HG03354 (cell line): ENCODE data around the gene MOV10L1.
"Not testable (repeated sequence)": the region's sequence is repeated elsewhere in the genome, so short reads cannot be mapped to it uniquely, and the experiment has no call there.

Experiments used
- ATAC-seq: cut with Tn5 transposase; IDR thresholded peaks from one replicate; pipeline ENCODE4 v1.9.1; 2021; ENCODE audit warnings: mild to moderate bottlenecking; ENCODE audit not compliant: unreplicated experiment, poor library complexity, severe bottlenecking

The MOV10L1 gene

GRCh38 chr22:50074551-50075530 lies 15.0 kb upstream of the MOV10L1 start:
- no peak for ATAC-seq

GRCh38 chr22:50076646-50077535 lies 12.9 kb upstream of the MOV10L1 start:
- ATAC-seq, result no peak

DNA sequence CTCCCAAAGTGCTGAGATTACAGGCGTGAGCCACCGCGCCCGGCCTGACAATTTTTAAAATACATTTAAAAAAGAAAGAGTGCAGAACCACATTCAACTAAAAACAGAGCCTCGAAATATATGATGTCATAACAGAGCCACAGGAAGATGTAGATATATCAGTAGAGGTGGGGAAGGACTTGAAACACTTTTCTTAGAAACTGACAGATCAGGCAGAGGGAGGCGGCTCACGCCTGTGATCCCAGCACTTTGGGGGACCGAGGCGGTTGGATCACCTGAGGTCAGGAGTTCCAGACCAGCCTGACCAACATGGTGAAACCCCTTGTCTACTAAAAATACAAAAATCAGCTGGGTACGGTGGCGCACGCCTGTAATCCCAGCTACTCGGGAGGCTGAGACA lies 11.6 kb upstream of the MOV10L1 start:
- ATAC-seq, result no peak

GRCh38 chr22:50078761-50079160 lies 11.0 kb upstream of the MOV10L1 start:
- ATAC-seq, result no peak

DNA sequence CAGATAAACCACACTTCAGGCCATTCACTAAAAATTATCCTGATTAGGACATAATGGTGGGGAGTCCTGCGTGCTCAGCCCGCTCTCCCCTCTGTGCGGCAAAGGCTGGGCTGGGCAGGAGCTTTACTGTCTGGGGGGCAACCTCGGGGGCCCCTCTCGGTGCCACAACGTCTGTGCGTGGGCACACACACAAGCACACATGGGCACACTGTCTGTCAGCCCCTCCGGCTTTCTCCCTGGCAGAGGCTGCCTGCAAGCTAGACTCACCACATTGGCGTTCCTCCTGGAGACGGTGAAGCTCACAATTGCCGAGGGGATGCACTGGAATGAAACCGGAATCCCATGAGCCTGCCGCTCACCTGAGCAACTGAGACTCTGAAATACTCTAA lies 9.7 kb upstream of the MOV10L1 start:
- no peak for ATAC-seq

DNA sequence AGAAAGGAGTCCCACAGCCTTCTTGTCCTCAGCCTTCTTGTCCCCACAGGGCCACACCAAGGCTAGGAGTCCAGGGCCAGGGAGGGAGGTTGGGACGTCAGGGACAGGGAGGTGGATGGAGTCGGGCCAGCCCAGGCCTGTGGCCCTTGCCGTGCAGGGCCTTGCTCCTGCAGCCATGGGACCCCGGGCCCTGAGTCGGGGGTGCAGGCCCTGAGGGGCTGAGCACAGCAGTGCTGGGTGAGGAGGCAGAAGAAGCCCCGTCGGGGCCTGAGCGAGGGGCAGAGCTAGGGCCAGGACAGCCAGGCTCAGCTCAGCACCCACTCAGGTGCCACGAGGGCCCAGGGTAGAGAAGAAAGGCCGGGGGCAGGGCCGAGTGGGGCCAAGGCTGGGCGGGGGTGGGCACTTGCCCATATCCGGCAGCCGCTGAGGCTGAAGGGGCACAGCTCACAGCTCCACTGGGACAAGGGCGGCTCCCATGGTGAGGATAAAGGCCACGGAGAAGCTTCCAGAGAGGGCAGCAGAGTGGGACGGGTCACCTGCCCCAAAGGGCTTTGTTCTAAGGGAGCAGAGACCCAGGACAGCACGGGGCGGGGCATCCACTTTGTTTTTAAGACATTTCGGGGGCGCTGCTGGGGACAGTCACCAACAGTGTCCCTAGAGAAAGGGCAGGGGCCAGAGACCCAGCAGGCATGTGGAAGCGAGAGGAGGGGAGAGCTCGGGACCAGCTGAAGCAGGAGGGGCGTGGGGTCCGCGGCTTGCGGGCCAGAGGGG lies 8.2 kb upstream of the MOV10L1 start:
- no peak for ATAC-seq

DNA sequence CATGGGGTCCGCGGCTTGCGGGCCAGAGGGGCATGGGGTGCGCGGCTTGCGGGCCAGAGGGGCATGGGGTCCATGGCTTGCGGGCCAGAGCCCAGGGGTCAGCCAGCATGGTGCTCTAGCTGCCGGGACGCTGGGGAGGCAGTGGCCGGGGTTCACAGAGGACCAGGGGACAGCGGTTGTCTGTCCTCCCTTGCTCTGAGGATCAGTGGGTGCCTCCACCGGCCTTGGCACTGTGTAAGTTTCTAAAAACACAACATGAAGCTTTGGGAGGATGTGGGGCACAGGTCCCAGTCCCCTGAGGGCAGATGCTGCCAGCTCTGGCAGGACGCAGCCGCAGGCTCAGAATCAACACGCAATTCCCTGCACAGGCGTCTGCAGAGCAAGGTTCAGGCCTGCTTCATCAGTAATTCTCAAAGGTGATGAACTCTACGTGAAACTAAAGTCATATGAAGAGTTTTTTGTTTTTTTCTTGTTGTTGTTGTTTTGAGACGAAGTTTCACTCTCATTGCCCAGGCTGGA lies 7.5 kb upstream of the MOV10L1 start:
- no peak for ATAC-seq

- no peak for ATAC-seq
Measured at GRCh38 chr22:50082961-50083461, 6.8 kb upstream of the MOV10L1 start.

DNA sequence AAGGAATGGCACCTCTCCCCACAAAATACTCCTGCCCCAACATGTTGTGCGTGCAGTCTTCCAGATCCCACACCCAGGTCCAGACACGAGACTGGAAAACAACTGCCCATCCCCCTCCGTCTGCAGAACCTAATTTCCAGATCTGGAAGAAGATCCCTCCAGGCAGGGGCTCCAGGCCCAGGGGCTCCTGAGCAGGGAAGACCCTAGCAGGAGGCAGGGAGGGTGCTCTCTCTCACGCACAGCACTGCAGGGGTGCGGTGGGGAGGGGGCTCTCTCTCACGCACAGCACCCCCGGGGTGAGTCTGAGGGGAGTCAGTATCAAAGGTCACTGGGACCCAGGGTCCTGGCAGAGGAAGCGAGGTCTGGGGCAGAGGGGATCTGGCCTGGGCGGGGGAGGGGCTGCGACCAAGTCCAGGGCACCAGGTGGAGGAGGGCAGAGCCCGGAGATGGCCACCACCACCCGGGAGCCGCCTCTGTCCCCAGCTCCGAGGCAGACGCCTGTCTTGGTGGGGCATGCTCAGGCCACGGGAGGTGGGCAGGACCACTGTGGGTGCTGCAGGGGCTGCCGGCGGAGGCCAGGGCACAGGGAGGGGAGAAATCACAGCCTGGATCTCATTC lies 6.2 kb upstream of the MOV10L1 start:
- ATAC-seq, result no peak

DNA sequence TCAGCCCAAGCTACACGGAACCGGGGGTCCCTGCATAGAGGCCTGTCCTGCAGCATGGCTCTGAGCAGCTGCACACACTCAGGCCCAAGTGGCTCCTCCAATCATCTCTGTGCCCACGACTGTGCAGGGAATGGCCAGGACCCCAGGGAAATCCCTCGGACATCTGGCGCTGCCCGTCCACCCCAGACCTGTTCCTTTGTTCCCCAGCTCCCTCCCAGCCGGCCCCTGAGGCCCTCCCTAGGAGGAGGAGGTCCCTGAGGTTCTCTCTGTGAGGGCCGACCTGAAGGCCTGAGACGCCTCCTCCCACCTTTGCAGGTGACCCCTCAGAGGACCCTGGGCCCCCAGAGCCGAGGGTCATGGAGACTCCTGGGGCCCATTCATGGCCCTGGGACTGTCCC lies 5.7 kb upstream of the MOV10L1 start:
- ATAC-seq, result no peak

GRCh38 chr22:50084614-50085021 lies 5.2 kb upstream of the MOV10L1 start:
- ATAC-seq, result no peak

GRCh38 chr22:50085211-50085972 lies 4.4 kb upstream of the MOV10L1 start, which contains the start of gene MLC1:
MLC1 (minus strand) TSS chr22:50085426; CDS start chr22:50084902, 524 bp downstream.
- no peak for ATAC-seq

GRCh38 chr22:50086526-50086925 lies 3.3 kb upstream of the MOV10L1 start:
- no peak for ATAC-seq

- ATAC-seq, result not testable (repeated sequence)
Measured at GRCh38 chr22:50086975-50087374, 2.8 kb upstream of the MOV10L1 start.

- ATAC-seq, result no peak
Measured at GRCh38 chr22:50087646-50088045, 2.2 kb upstream of the MOV10L1 start.

- ATAC-seq, result no peak
Measured at GRCh38 chr22:50088096-50088495, 1.7 kb upstream of the MOV10L1 start.

- no peak for ATAC-seq
Measured at GRCh38 chr22:50089231-50089630, 575 bp upstream of the MOV10L1 start.

GRCh38 chr22:50090412-50090714 lies 557 bp downstream of the MOV10L1 start:
- no peak for ATAC-seq
